BJ (cell line): ENCODE results near the gene ZNF419. TPM values are rescaled to one million over a fixed set of nuclear protein-coding genes. Genes with fewer than 3 reads are reported as not detected.
"Not testable (repeated sequence)": the region's sequence is repeated elsewhere in the genome, so short reads cannot be mapped to it uniquely, and the experiment has no call there.

ENCODE experiments used
- CTCF ChIA-PET: fragments of 350-600 bp; formaldehyde crosslinking; extraction: SDS; loops from one replicate; lab custom pipeline; 2021; ENCODE audit warnings: antibody characterized with exemption, inconsistent platforms; lab: Yijun Ruan, JAX
- POLR2A ChIA-PET: fragments of 300-600 bp; sonication (Branson Sonifier 250); formaldehyde crosslinking; extraction: SDS; loops from one replicate; lab custom pipeline; 2021; ENCODE audit warnings: antibody characterized with exemption; lab: Charles Lee
- DNase-seq: peaks from one replicate; pipeline ENCODE4 v3.0.0-alpha.2; 2011; ENCODE audit warnings: low read depth
- H3K27me3 ChIP-seq: 2 replicates; pipeline ENCODE4 v1.6.0; 2011; ENCODE audit warnings: low read length; ENCODE audit not compliant: control insufficient read depth, insufficient read depth
- H3K36me3 ChIP-seq: 2 replicates; pipeline ENCODE4 v1.5.1; 2011; ENCODE audit warnings: low read length; ENCODE audit not compliant: control insufficient read depth, insufficient read depth
- H3K4me3 ChIP-seq: 2 replicates; pipeline ENCODE4 v1.5.1; 2011; ENCODE audit warnings: low read depth, mild to moderate bottlenecking, control low read depth, low read length
- polyA plus RNA-seq: library from polyadenylated mRNA; depleted of rRNA; stranded (reverse); fragments of >200 nt; gene quantifications from 2 replicates; pipeline ENCODE4 v1.2.3, GENCODE V29; 2011
- TF ChIP-seq, protein P1 (sequence below): IDR thresholded peaks from 2 replicates; pipeline ENCODE4 v1.5.1; 2011; ENCODE audit warnings: low read depth, mild to moderate bottlenecking, control low read depth, inconsistent platforms, low read length, moderate library complexity; ENCODE audit not compliant: insufficient read depth

The ZNF419 gene
- polyA plus RNA-seq, 1 experiment = 8.8 TPM

DNA sequence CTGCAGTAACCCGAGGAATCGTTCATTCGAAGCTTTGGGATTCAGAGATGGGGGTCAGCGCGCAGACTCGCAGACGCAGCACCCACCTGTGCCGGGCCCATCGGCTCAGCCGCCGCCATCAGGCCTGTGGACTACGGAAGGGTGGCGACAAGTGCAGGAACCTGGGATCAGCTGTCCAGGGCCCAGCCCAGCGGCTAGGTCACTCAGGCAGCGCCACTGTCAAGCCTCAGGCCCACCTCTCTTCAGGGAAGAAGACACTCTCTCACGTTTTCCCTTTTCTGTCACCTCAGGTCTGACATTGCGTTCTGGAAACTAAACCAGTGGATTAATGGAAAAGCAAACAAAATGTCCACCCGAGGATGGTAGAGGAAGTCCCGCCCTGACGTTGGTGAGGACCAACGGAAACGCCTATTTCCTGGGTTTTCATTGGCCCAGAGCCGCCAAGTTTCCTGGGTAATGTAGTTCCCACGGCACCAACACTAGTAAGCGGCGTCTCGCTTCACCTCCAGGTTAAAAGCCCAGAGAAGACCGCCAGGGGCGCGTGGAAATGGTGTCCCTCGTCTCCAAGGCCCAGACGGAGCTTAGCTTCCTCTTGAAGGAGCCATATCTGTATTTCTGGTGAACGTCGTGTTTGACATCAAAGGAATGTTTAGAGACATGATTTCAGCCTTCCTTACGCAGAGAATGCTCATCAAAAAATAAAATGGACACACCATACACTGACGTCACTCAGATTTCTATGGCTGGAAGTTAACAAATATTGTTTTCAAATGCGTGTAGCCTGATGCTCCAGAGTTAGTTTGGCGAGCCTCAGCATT is 10.2 kb upstream of the ZNF419 start, which contains the start of gene ZNF772:
Gene ZNF772 (minus strand): TSS at position 376 of the 818 bp plus-strand sequence. CDS start 257 bp downstream, at position 119.
- H3K4me3 ChIP-seq = peak within 1 kb of the TSS; percentile 63
- H3K27me3 ChIP-seq = no peaks in the 10 kb centered on the region
- POLR2A ChIA-PET = interaction anchor here (0.6 to 0.7 kb wide), 4 partner anchors 10 to 678 kb away, joined by 3 to 4 read pairs (median 3); partner anchors contain the start of genes ZNF419 and ZNF749
- DNase-seq = peak; percentile 85
- TF ChIP-seq, protein P1, sequence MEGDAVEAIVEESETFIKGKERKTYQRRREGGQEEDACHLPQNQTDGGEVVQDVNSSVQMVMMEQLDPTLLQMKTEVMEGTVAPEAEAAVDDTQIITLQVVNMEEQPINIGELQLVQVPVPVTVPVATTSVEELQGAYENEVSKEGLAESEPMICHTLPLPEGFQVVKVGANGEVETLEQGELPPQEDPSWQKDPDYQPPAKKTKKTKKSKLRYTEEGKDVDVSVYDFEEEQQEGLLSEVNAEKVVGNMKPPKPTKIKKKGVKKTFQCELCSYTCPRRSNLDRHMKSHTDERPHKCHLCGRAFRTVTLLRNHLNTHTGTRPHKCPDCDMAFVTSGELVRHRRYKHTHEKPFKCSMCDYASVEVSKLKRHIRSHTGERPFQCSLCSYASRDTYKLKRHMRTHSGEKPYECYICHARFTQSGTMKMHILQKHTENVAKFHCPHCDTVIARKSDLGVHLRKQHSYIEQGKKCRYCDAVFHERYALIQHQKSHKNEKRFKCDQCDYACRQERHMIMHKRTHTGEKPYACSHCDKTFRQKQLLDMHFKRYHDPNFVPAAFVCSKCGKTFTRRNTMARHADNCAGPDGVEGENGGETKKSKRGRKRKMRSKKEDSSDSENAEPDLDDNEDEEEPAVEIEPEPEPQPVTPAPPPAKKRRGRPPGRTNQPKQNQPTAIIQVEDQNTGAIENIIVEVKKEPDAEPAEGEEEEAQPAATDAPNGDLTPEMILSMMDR = peak; percentile 79
- peaks cover 21% of the 10 kb centered on the region for H3K36me3 ChIP-seq
- CTCF ChIA-PET = interaction anchor here (1.4 kb wide), 2 partner anchors 9 to 10 kb away, joined by 3 to 5 read pairs; partner anchors contain the start of gene ZNF419

DNA sequence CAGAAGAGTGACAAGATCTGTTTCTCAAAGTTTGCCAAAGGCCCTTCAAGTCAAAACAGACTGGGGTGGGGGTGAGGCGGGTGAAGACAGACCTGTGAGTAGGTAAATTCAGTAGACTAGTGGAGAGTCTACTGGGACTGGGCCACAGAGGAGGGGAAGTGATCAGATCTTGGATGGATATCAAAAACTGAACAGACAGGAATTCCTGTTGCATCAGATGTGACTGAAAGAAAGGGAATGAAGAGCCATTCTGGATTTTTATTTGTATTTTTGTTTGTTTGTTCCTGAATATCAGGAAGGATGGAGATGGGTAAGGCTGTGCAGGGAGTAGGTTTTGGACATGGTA is 722 bp downstream of the ZNF419 start:
- peaks cover 12% of the 10 kb centered on the region for H3K36me3 ChIP-seq
- CTCF ChIA-PET, DNase-seq, POLR2A ChIA-PET, H3K27me3 ChIP-seq: not testable (repeated sequence)
- H3K4me3 ChIP-seq = peak overlapping the region; percentile 28

DNA sequence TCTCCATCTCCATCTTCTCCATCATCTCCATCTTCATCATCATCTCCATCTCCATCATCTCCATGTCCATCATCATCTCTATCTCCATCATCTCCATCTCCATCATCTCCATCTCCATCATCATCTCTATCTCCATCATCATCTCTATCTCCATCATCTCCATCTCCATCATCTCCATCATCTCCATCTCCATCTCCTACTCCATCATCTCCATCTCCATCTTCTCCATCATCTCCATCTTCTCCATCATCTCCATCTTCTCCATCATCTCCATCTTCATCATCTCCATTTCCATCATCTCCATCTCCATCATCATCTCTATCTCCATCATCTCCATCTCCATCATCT is 11.8 kb downstream of the ZNF419 start:
- H3K27me3 ChIP-seq, H3K4me3 ChIP-seq, CTCF ChIA-PET, POLR2A ChIA-PET, DNase-seq: not testable (repeated sequence)
- H3K36me3 ChIP-seq = peaks cover 10% of the 10 kb centered on the region; the same call in 1 of the 2 replicates

DNA sequence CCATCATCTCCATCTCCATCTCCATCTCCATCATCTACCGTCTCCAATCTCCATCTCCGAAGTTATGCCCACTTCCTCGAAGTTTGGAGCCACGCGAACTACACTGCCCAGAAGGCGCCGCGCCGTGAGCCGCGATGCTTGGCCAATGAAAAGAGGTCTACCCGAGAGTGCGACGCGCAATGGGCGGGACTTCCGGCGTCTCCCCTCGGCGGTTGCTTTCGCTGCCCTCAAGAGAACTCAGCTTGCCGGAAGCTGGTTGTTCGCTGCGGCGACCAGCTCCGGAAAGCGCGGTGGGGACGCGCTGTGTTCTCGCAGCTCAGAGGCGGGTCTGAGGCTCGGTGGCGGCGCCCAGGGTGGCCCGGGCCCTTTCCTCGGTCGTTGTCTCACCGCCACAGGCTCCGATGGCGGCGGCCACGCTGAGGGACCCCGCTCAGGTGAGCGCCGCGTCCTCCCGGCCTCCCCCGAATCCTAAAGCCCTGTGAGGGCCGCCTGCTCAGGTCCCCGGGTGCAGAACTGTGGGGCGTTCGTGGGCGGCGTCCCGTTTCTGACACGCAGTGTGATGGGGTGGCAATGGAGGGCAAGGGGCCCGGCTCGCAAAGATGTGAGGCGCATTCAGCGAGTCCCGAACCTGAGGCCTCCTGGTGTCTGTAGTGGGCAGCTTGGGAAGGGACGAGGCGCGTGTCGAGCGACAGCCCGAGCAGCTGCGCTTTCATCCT is 12.3 kb downstream of the ZNF419 start, which contains the start of gene ZNF773:
Gene ZNF773 (plus strand): TSS at position 259 of the 716 bp plus-strand sequence. CDS start 143 bp downstream, at position 402.
- CTCF ChIA-PET = not testable (repeated sequence)
- POLR2A ChIA-PET = interaction anchor here (0.6 kb wide), 1 partner anchor 240 kb away, joined by 3 read pairs; no protein-coding TSS in a partner anchor

DNA sequence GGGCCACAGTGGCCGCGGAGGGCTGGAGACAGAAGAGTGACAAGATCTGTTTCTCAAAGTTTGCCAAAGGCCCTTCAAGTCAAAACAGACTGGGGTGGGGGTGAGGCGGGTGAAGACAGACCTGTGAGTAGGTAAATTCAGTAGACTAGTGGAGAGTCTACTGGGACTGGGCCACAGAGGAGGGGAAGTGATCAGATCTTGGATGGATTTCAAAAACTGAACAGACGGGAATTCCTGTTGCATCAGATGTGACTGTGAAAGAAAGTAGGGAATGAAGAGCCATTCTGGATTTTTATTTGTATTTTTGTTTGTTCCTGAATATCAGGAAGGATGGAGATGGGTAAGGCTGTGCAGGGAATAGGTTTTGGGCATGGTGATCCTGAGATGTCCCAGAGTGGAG is 12.8 kb downstream of the ZNF419 start:
- DNase-seq, CTCF ChIA-PET, H3K27me3 ChIP-seq: not testable (repeated sequence)
- POLR2A ChIA-PET = interaction anchor here (0.6 kb wide), 1 partner anchor 241 kb away, joined by 3 read pairs; no protein-coding TSS in a partner anchor
- peaks cover 12% of the 10 kb centered on the region; the same call in 1 of the 2 replicates for H3K36me3 ChIP-seq
- H3K4me3 ChIP-seq = peak overlapping the region; percentile 41

More for the DNA sequence above, 12.3 kb downstream of the ZNF419 start, which contains the start of gene ZNF773:
- Histone ChIP-seq H3K4me3 (peak within 1 kb of the TSS; percentile 86), H3K36me3 (peaks cover 11% of the 10 kb centered on the region; the same call in 1 of the 2 replicates)
- not testable (repeated sequence) for H3K27me3 ChIP-seq
- peak; percentile 75 for DNase-seq

DNA sequence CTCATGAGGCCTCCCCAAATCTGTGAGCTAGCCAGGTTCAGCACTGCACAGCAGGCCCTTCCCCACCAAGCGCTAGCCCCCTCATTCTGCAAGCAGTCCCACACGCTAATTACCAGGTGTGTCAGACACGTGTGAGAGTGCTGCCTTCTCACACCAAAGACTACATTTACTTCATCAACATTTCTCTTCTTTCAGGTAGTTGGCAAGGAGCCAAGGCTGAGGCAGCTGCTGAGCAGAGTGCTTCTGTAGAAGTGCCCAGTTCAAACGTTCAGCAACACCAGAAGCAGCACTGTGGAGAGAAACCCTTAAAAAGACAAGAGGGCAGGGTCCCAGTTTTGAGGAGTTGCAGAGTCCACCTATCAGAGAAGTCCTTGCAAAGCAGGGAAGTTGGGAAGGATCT is 18.6 kb downstream of the ZNF419 start:
- no peak for DNase-seq
- CTCF ChIA-PET = no interaction called here
- no peak overlapping the region for H3K4me3 ChIP-seq
- POLR2A ChIA-PET = no interaction called here
- H3K27me3 ChIP-seq = no peaks in the 10 kb centered on the region
- TF ChIP-seq, protein P1 = no peak
- peaks cover 29% of the 10 kb centered on the region for H3K36me3 ChIP-seq

DNA sequence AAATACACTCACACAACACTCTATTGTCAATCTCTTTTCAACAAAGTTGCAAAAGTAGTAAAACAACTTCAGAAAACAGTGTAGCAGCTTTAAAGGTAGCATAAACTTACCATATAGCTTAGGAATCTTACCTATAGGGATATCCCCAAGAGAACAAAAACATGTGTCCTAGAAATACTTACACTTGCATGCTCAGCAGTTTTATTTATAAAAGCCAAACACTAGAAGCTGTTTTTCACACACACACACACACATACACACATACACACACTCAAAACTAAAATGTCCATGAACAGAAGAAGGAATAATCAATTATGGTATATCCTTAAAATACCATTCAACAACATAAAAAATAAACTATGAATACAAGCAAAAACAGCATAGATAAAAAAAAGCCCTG is 23.9 kb downstream of the ZNF419 start:
- CTCF ChIA-PET = no interaction called here
- H3K36me3 ChIP-seq = peaks cover 14% of the 10 kb centered on the region
- no peak for DNase-seq

More for the DNA sequence above, 23.9 kb downstream of the ZNF419 start:
- TF ChIP-seq, protein P1 = no peak
- POLR2A ChIA-PET = no interaction called here
- no peaks in the 10 kb centered on the region for H3K27me3 ChIP-seq
- no peak overlapping the region for H3K4me3 ChIP-seq
